NCI-H226 (cell line): Measurements from ENCODE around the gene C12orf76.

ENCODE experiments used
- DNase-seq: peaks from one replicate; pipeline ENCODE4 v3.0.0-alpha.2; 2015

C12orf76 gene

DNA sequence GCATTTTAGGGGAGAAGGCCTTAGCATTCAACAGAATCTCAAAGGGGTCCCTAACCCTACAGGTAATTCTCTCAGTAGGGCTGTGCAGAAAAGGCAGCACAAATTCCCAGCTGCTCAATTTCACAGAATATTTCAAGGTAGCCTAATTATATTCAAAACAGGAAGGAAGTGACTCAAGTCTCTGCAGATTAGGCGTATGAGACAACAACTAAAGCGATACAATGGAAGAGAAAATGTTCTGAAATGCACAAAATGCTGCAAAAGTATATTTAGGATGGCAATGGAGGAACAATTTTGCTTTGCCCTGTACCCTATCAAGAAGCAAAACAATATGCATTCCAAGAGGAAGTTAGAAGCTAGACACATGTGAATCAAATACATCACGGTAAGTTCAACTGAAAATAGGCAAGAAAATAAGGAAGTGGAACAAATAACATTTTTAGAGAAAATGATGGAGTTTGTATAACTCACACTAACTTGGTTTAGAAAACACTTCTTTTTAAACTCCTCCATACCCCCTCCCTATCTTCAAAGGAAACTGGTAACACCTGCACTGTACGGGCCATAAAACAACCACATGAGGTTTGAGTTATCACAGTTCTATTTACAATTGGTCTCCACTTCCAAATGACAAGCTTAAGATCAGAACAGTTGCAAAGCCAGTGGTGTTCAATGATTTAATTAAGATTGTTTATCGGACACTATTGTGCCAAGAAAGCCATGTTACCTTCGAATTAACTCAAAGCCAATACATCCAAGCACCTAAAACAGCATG, 53.7 kb downstream of the C12orf76 start:
- no peak for DNase-seq

DNA sequence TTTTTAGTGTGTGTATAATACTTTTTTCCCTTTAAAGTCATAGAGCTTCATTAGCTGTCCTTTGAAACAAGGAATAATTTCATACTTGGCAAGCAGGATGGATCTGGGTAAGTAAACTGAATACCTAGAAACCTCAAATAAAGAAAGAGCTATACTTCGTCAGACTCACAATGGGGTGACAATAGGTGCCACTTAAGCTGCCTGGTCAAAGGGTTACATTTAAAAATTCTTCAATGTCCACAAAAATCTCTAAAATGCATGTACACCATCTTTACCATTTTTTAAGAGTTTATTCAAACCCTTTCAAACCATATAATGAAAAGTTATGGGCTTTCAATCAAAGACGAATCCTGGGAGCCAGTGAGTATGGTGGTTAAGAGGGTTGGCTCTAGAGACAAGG, 55.2 kb downstream of the C12orf76 start:
- no peak for DNase-seq

DNA sequence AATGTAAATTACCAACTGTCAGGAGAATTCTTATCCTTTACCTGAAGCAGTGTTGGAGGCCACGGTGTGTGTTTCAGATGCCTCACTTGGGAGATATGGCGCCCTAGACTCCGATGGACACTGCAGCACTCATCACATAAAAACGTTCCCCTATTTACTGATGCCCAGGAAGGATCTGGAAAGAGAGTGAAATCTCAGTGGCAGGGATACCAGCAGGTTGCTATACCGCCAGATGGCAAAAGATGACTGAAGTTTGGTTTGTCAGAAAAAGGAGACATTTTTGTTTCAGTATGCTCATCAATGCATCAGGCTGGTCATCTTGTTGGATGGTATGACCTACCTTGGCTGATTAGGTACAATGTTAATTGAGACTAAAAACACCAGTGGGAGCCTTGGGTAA, 56.7 kb downstream of the C12orf76 start:
- DNase-seq, result no peak
